ENCODE results near the gene LRRC15.

Gene LRRC15

GRCh38 chr3:194360568-194360967 lies 9.0 kb downstream of the LRRC15 start:
- DNase-seq (ENCODE audit: low read depth), result no peak

DNA sequence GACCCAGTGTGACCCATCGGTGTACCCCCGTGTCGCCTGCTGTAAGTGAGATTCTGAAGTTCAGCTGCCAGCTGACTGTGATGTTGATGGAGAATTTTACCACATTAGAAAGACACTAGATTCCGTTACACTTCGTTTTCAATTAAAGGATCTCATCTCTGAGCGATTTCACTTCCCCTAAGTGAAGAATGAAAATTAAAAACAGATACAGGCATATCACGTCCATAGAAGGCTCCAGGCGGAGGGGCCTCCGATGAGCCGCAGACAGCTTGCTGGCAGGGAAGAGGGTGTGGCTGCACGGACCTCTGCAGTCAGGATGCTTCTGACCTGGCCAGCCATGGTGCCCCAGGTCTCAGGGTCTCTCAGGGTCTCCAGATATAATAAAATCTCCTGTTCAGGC lies 11.9 kb downstream of the LRRC15 start:
- DNase-seq (ENCODE audit: low read depth), result no peak

- DNase-seq (ENCODE audit: low read depth), result no peak
Observed at GRCh38 chr3:194355379-194355778, 14.2 kb downstream of the LRRC15 start.

- no peak for DNase-seq (ENCODE audit: low read depth)
Observed at GRCh38 chr3:194354315-194354714, 15.2 kb downstream of the LRRC15 start.

DNA sequence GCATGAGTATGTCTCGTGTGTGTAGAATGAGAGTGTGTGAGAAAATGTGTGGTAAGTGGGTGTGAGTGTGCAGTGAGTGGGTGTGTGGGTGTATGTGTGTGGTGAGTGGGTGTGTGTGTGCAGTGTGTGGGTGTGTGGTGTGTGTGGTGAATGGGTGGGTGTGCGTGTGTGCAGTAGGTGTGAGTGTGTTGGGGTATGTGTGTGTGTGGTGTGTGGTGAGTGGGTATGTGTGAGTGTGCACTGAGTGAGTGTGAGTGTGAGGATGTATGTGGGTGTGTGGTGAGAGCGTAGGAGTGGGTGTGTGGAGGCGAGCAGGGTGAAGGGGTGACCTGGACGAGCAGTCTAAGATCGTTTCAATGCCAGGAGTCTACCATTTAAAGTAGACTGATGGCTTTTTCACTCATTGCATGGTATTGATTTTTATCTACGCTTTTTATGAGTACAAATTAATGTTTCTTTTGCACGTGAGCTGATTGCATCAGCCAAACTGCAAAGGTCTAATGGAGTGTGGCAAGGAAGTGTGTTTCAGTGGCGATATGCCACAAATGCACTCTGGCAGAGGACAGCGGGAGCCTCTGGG lies 16.8 kb downstream of the LRRC15 start:
- no peak for DNase-seq (ENCODE audit: low read depth)

GRCh38 chr3:194351952-194352536 lies 17.5 kb downstream of the LRRC15 start:
- no peak for DNase-seq (ENCODE audit: low read depth)

DNA sequence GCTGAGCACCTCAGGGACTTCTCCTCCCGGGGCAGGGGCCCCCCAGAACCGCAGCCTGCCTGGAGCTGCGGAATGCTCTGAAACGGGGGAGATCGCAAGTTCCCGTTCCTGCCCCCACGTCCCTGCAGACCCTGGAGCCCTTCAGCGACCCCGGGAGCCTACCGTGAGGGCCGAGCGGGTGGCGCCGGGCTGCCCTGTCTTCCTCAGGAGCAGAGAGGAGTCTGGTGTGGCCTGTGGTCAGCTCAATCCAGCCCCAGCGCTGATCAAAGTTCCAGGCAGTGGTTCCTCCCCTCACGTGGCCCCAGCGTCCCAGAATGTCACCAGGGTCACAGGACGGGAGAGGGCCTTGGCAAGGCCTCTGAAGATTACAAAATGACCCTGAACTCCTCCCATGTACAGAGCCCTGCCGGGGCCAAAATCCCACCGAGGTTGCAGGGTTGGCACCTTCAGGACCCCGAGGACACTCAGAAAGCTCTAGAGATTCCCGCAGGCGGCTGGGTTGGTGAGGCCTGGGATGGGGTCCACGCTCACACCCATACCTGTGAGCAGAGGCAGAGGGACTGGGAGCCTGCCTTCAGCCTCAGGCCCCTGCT lies 18.4 kb downstream of the LRRC15 start, which contains the start of gene CPN2:
CPN2 (minus strand) TSS at position 249 of the 593 bp plus-strand sequence. CDS start 8,626 bp downstream, outside the sequence.
- DNase-seq (ENCODE audit: low read depth), result no peak

DNA sequence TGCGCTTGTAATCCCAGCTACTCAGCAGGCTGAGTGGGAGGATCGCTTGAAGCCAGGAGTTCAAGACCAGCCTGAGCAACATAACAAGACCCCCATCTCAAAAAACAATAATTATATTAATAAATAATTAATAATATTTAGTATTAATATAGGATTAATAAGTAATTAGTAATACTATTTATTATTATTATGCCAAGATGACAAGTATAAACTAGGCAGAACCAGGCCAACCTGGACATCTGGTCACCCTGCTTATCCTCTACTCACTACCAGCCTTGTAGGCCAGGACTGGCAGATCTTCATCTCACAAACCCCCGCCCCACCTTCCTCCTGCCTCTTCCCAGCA lies 18.8 kb downstream of the LRRC15 start:
- no peak for DNase-seq (ENCODE audit: low read depth)

- no peak for DNase-seq (ENCODE audit: low read depth)
Observed at GRCh38 chr3:194348354-194348753, 21.2 kb downstream of the LRRC15 start.

DNA sequence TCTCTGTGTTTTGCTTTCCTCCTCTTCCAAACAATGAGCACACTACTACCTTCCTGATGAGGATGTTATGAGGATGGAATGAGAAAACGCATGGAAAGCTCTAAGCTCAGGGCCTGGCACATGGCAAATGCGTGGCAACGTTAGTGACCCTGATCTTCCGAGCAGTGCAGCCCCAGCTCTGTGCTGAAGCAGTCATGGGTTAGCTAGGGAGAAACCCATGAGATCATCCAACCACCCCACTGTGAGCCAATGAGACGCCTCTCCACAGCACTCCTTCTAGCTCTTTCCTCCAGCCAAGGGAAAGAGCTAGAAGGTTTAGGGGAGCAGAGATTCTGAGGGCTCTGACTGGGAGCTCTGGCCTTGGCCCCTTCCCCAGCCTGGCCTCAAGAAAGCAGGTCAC lies 22.9 kb downstream of the LRRC15 start:
- no peak for DNase-seq (ENCODE audit: low read depth)

- DNase-seq (ENCODE audit: low read depth), result no peak
Observed at GRCh38 chr3:194346035-194346434, 23.5 kb downstream of the LRRC15 start.

DNA sequence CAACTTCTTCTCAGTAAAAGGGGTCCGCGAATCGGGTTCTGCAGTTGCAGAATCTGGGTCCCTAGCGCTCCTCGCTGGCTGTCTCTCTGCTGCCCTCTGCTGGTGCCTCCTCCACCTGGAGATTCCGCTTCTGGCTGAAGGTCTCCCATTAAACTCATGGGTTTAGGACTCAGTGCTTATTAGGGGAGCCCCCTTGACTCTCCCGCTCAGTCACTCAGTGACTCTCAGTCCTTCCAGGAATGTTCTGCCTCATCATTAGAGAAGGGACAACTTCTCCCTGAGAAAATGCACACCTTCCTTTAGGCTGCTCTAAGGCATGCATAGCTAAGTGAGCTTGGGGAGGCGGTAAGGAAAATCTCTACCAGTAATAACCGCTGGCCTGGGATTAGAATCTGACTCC lies 25.5 kb downstream of the LRRC15 start:
- no peak for DNase-seq (ENCODE audit: low read depth)

DNA sequence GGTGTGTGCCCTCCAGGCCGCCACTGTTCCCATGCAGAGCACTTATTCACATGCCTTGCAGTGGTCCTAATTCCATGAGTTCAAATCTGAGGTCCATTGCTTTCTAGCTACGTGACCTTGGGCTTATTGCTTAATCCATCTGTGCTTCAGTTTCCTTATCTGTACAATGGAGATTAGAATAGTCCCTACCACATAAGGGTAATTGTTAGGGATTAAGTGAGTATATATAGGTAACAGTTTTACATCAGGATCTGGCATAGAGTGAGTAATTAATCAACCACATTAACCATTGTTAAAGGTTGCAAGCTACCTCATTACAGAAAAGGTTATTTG lies 26.0 kb downstream of the LRRC15 start:
- DNase-seq (ENCODE audit: low read depth), result no peak

GRCh38 chr3:194342861-194343560 lies 26.5 kb downstream of the LRRC15 start:
- no peak for DNase-seq (ENCODE audit: low read depth)

- DNase-seq (ENCODE audit: low read depth), result no peak
Observed at GRCh38 chr3:194340757-194341400, 28.7 kb downstream of the LRRC15 start.

GRCh38 chr3:194339840-194340239 lies 29.7 kb downstream of the LRRC15 start:
- DNase-seq (ENCODE audit: low read depth), result no peak

DNA sequence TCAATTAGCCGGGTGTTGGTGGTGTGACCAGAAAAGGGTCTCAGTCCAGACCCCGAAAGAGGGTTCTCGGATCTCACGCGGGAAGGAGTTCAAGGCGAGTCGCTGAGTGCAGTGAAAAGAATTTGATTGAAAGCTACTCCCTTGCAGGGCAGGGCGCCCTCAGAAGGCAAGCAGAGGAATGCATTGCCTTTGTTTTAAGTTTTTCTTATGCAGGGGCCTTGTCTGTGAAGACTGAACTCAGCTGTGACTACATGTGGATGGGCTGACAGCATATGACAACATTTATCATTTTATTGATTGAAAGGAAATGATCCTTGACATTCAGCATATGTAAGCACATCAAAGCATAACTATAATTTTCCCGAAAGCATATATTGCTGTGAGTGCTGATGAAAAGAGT lies 30.2 kb downstream of the LRRC15 start:
- DNase-seq (ENCODE audit: low read depth), result no peak

GRCh38 chr3:194337965-194338753 lies 31.4 kb downstream of the LRRC15 start:
- no peak for DNase-seq (ENCODE audit: low read depth)

DNA sequence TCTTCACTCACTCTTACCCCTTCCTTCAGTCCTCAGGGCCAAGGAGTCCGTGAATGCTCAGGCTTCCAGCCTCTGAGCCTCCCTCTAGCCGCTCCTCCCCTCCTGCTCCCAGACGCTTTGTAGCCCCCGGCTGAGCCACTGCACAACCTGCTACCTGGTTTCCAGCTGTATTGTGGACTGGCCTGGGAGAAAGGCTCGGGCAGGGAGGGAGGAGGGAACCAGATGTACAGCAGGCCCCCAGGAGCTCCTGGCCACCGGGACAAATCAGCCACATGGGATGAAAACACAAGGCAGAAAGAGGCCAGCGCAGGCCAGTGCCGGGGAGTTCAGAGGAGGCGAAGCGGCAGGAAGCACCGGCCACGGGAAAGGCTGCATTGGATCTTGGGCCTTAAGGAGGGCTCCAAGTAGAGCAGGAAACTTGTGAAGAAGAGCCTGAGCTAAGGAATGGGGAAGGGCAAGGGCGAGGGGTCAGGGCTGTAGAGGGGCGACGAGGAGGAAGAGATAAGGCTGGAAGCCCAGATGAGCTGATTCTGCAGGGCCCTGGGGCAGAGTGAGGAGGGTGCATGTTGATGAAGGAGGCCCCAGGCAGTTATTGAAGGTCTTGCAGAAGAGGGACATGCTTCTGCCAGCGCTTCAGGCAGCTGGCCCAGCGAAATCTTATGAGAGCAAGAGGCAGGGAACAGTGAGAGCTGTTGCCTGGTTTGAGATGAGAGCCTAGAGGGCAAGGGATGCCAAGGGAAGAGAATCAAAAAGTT lies 32.8 kb downstream of the LRRC15 start:
- DNase-seq (ENCODE audit: low read depth), result no peak

- no peak for DNase-seq (ENCODE audit: low read depth)
Observed at GRCh38 chr3:194333981-194334320, 35.6 kb downstream of the LRRC15 start.

- no peak for DNase-seq (ENCODE audit: low read depth)
Observed at GRCh38 chr3:194333212-194333980, 36.1 kb downstream of the LRRC15 start.

Measured in GM04503 (cell line).